OCI-LY1 (cell line): ENCODE data around the gene UBE2G1.

Source experiments
- H2AFZ ChIP-seq: fragments of 200-600 bp; sonication (generic), shearing (Covaris generic); 2 replicates; pipeline ENCODE4 v1.6.0; 2014; ENCODE audit warnings: antibody characterized with exemption, mild to moderate bottlenecking, low read length
- H3F3A ChIP-seq: fragments of 200-600 bp; sonication (generic), shearing (Covaris generic); 2 replicates; pipeline ENCODE4 v1.6.0; 2014; ENCODE audit warnings: mild to moderate bottlenecking, antibody characterized with exemption, low read length, moderate library complexity; ENCODE audit not compliant: insufficient read depth
- H3K27ac ChIP-seq: fragments of 200-600 bp; sonication (generic); 2 replicates; pipeline ENCODE4 v1.5.1; 2014; ENCODE audit warnings: low read length, mixed run types, mild to moderate bottlenecking, low read depth; ENCODE audit not compliant: poor library complexity, severe bottlenecking
- H3K27me3 ChIP-seq: fragments of 200-600 bp; sonication (generic); 2 replicates; pipeline ENCODE4 v1.6.0; 2014; ENCODE audit warnings: antibody characterized with exemption, mild to moderate bottlenecking, low read length, moderate library complexity; ENCODE audit not compliant: insufficient read depth
- H3K36me3 ChIP-seq: fragments of 200-600 bp; sonication (generic); 2 replicates; pipeline ENCODE4 v1.6.1; 2014; ENCODE audit warnings: mild to moderate bottlenecking, antibody characterized with exemption, low read length, moderate library complexity, mixed read lengths; ENCODE audit not compliant: insufficient read depth
- H3K4me1 ChIP-seq: fragments of 200-600 bp; sonication (generic); 2 replicates; pipeline ENCODE4 v1.5.1; 2014; ENCODE audit warnings: mild to moderate bottlenecking, low read length, moderate library complexity; ENCODE audit not compliant: insufficient read depth, severe bottlenecking
- H3K4me2 ChIP-seq: fragments of 200-600 bp; sonication (generic), shearing (Covaris generic); 2 replicates; pipeline ENCODE4 v1.6.1; 2014; ENCODE audit warnings: low read length
- H3K4me3 ChIP-seq: fragments of 200-600 bp; sonication (generic); 2 replicates; pipeline ENCODE4 v1.5.1; 2014; ENCODE audit warnings: low read length, low read depth, mild to moderate bottlenecking, mixed read lengths; ENCODE audit not compliant: poor library complexity, severe bottlenecking
- H3K79me2 ChIP-seq: fragments of 200-600 bp; shearing (Covaris generic); 2 replicates; pipeline ENCODE4 v1.6.1; 2016; ENCODE audit warnings: mixed run types, low read length, mixed read lengths; ENCODE audit not compliant: insufficient read depth
- H3K9ac ChIP-seq: fragments of 200-600 bp; sonication (generic), shearing (Covaris generic); 2 replicates; pipeline ENCODE4 v1.6.1; 2014; ENCODE audit warnings: mild to moderate bottlenecking, low read length, mixed read lengths
- H3K9me2 ChIP-seq: fragments of 200-600 bp; sonication (generic), shearing (Covaris generic); 2 replicates; pipeline ENCODE4 v1.6.1; 2014; ENCODE audit warnings: low read depth, mild to moderate bottlenecking, low read length, mixed read lengths
- H3K9me3 ChIP-seq: fragments of 200-600 bp; shearing (Covaris generic); 2 replicates; pipeline ENCODE4 v1.6.1; 2014; ENCODE audit warnings: low read length, mixed read lengths
- H4K20me1 ChIP-seq: fragments of 200-600 bp; sonication (generic), shearing (Covaris generic); 2 replicates; pipeline ENCODE4 v1.6.0; 2016; ENCODE audit warnings: mild to moderate bottlenecking, low read length; ENCODE audit not compliant: insufficient read depth
- EZH2 ChIP-seq: fragments of 200-600 bp; sonication (generic), shearing (Covaris generic); IDR thresholded peaks from 2 replicates; pipeline ENCODE4 v1.8.0; 2017; ENCODE audit warnings: borderline replicate concordance, mixed run types, mild to moderate bottlenecking, antibody characterized with exemption, low read length, moderate library complexity, mixed read lengths
- TF ChIP-seq, protein P1 (sequence below): fragments of 200-600 bp; sonication (generic), shearing (Covaris generic); IDR thresholded peaks from 2 replicates; pipeline ENCODE4 v1.5.1; 2017; ENCODE audit warnings: mild to moderate bottlenecking, antibody characterized with exemption, low read length, moderate library complexity, mixed read lengths

Gene UBE2G1

DNA sequence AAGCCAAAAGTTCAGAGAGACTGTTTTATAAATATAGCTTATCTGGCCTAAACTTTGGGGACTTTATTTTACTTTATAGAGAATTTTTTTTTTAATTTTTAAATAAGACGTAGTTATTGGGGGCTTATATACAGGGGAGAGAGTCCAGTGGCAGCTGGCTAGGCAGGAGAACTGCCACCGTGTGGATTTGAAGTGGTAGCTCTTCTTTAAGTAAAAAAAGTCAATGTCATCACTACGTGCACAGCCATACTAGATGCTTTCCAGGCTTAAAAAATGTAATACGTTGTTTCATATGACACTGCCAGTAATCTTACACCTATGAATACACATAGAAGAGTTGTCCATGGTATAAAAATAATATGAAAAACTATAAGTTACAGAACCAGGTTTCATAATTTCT, 70.8 kb downstream of the UBE2G1 start:
- H3K36me3 ChIP-seq: peaks cover 78% of the 10 kb centered on the region
- H3K4me1 ChIP-seq: peaks cover 23% of the 10 kb centered on the region
- no peaks in the 10 kb centered on the region for H3K27me3 ChIP-seq
- no peak overlapping the region for H3K27ac ChIP-seq
- no peak overlapping the region for H2AFZ ChIP-seq
- H3K79me2 ChIP-seq: peaks cover 25% of the 10 kb centered on the region; the same call in 1 of the 2 replicates
- no peak for TF ChIP-seq EZH2
- TF ChIP-seq, protein P1, sequence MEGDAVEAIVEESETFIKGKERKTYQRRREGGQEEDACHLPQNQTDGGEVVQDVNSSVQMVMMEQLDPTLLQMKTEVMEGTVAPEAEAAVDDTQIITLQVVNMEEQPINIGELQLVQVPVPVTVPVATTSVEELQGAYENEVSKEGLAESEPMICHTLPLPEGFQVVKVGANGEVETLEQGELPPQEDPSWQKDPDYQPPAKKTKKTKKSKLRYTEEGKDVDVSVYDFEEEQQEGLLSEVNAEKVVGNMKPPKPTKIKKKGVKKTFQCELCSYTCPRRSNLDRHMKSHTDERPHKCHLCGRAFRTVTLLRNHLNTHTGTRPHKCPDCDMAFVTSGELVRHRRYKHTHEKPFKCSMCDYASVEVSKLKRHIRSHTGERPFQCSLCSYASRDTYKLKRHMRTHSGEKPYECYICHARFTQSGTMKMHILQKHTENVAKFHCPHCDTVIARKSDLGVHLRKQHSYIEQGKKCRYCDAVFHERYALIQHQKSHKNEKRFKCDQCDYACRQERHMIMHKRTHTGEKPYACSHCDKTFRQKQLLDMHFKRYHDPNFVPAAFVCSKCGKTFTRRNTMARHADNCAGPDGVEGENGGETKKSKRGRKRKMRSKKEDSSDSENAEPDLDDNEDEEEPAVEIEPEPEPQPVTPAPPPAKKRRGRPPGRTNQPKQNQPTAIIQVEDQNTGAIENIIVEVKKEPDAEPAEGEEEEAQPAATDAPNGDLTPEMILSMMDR: no peak
- no peaks in the 10 kb centered on the region for H4K20me1 ChIP-seq
- H3K9me3 ChIP-seq: no peaks in the 10 kb centered on the region
- no peak overlapping the region for H3K9ac ChIP-seq
- no peaks in the 10 kb centered on the region for H3F3A ChIP-seq
- no peaks in the 10 kb centered on the region for H3K9me2 ChIP-seq
- H3K4me2 ChIP-seq: no peak overlapping the region
- no peak overlapping the region for H3K4me3 ChIP-seq

DNA sequence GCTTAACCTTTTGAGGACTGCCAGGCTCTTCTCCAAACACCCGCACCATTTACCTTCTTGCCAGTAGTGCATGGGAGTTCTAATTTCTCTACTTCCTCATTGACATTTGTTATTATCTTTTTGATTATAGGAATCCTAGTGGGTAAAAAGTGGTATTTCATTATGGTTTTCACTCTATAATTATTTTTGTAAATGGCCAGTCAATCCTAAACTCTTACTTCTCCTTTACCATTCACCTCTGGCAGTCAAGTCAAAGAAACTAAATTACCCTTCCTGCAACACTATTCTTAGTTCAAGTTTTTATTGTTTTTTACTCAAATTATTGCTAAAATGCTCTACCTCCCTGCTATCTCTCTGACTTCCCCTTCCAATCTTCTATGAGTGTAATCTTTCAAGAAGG, 72.9 kb downstream of the UBE2G1 start:
- no peak for TF ChIP-seq EZH2
- TF ChIP-seq, protein P1: no peak
- Histone ChIP-seq H3K9ac (no peak overlapping the region), H3K4me1 (peaks cover 18% of the 10 kb centered on the region), H3K36me3 (peaks cover 90% of the 10 kb centered on the region), H3K27ac (no peak overlapping the region), H2AFZ (no peak overlapping the region), H3F3A (no peaks in the 10 kb centered on the region; the same call in 1 of the 2 replicates), H3K4me2 (no peak overlapping the region), H4K20me1 (no peaks in the 10 kb centered on the region), H3K9me2 (no peaks in the 10 kb centered on the region), H3K79me2 (peaks cover 20% of the 10 kb centered on the region; the same call in 1 of the 2 replicates), H3K4me3 (no peak overlapping the region), H3K27me3 (no peaks in the 10 kb centered on the region), H3K9me3 (no peaks in the 10 kb centered on the region)

GRCh38 chr17:4287710-4288109, 78.8 kb downstream of the UBE2G1 start:
- Histone ChIP-seq H3K4me3 (no peak overlapping the region), H3K4me2 (no peak overlapping the region), H3K27ac (no peak overlapping the region), H3K9ac (no peak overlapping the region), H3K9me2 (no peaks in the 10 kb centered on the region), H3K79me2 (peaks cover 10% of the 10 kb centered on the region; the same call in 1 of the 2 replicates), H3K4me1 (no peaks in the 10 kb centered on the region), H3F3A (no peaks in the 10 kb centered on the region; the same call in 1 of the 2 replicates), H3K27me3 (no peaks in the 10 kb centered on the region), H4K20me1 (no peaks in the 10 kb centered on the region), H3K36me3 (peaks cover 88% of the 10 kb centered on the region), H3K9me3 (no peaks in the 10 kb centered on the region), H2AFZ (no peak overlapping the region)
- TF ChIP-seq, protein P1: no peak
- TF ChIP-seq EZH2: no peak
